ENCODE results near the gene EPHA6.

DNA sequence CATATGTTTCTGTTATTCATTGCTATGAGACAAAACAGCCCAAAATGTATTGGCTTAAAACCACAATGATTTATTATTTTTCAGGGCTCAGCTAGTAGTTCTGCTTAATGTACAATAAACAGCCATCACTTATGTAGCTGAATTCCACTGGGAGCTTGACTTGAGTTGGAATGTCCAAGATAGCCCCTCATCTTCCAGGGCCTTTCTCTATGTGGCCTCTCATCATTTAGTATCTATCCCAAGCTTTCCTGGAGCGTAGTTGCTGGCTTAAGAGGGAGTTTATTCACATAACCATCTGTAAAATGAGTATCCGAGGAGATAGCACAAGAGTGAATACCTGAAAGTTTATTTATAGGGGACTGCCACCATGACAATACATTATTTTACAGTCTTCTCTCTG is 176.8 kb downstream of the EPHA6 start:
- TF ChIP-seq, protein P1, sequence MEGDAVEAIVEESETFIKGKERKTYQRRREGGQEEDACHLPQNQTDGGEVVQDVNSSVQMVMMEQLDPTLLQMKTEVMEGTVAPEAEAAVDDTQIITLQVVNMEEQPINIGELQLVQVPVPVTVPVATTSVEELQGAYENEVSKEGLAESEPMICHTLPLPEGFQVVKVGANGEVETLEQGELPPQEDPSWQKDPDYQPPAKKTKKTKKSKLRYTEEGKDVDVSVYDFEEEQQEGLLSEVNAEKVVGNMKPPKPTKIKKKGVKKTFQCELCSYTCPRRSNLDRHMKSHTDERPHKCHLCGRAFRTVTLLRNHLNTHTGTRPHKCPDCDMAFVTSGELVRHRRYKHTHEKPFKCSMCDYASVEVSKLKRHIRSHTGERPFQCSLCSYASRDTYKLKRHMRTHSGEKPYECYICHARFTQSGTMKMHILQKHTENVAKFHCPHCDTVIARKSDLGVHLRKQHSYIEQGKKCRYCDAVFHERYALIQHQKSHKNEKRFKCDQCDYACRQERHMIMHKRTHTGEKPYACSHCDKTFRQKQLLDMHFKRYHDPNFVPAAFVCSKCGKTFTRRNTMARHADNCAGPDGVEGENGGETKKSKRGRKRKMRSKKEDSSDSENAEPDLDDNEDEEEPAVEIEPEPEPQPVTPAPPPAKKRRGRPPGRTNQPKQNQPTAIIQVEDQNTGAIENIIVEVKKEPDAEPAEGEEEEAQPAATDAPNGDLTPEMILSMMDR (conservative IDR thresholded peaks at IDR 0.05): no peak
- no peak for TF ChIP-seq EZH2 (IDR thresholded peaks at IDR 0.05; ENCODE audit: low read depth)
